NCI-H2196 (cell line): ENCODE data around the gene FIGN.

Experiments
- DNase-seq: peaks from one replicate; lab custom pipeline; 2025; ENCODE audit not compliant: unreplicated experiment; lab: John Stamatoyannopoulos, UW

Gene FIGN

GRCh38 chr2:163621445-163622004 is 114.3 kb downstream of the FIGN start:
- DNase-seq, result no peak

- no peak for DNase-seq
Measured at GRCh38 chr2:163617517-163617916, 118.3 kb downstream of the FIGN start.

- no peak for DNase-seq
Measured at GRCh38 chr2:163613266-163613731, 122.5 kb downstream of the FIGN start.

GRCh38 chr2:163612332-163612731 is 123.5 kb downstream of the FIGN start:
- no peak for DNase-seq

GRCh38 chr2:163611557-163611906 is 124.3 kb downstream of the FIGN start:
- DNase-seq, result no peak

- DNase-seq, result no peak
Measured at GRCh38 chr2:163610817-163611556, 124.8 kb downstream of the FIGN start.

- DNase-seq, result no peak
Measured at GRCh38 chr2:163607630-163608029, 128.2 kb downstream of the FIGN start.

- DNase-seq, result no peak
Measured at GRCh38 chr2:163606878-163607277, 128.9 kb downstream of the FIGN start.

GRCh38 chr2:163605779-163606178 is 130.0 kb downstream of the FIGN start:
- DNase-seq, result no peak

GRCh38 chr2:163604941-163605555 is 130.8 kb downstream of the FIGN start:
- DNase-seq, result no peak

- DNase-seq, result no peak
Measured at GRCh38 chr2:163602196-163602595, 133.6 kb downstream of the FIGN start.

GRCh38 chr2:163601377-163601776 is 134.4 kb downstream of the FIGN start:
- no peak for DNase-seq

- no peak for DNase-seq
Measured at GRCh38 chr2:163600801-163601200, 135.0 kb downstream of the FIGN start.

GRCh38 chr2:163595028-163595427 is 140.8 kb downstream of the FIGN start:
- no peak for DNase-seq

- no peak for DNase-seq
Measured at GRCh38 chr2:163594497-163594896, 141.3 kb downstream of the FIGN start.

GRCh38 chr2:163593982-163594381 is 141.8 kb downstream of the FIGN start:
- DNase-seq, result no peak

- DNase-seq, result no peak
Measured at GRCh38 chr2:163592954-163593622, 142.7 kb downstream of the FIGN start.

- no peak for DNase-seq
Measured at GRCh38 chr2:163591461-163591860, 144.3 kb downstream of the FIGN start.

- no peak for DNase-seq
Measured at GRCh38 chr2:163580757-163581156, 155.1 kb downstream of the FIGN start.

GRCh38 chr2:163574309-163574708 is 161.5 kb downstream of the FIGN start:
- DNase-seq, result no peak

GRCh38 chr2:163573652-163574051 is 162.2 kb downstream of the FIGN start:
- no peak for DNase-seq

GRCh38 chr2:163572850-163573249 is 163.0 kb downstream of the FIGN start:
- DNase-seq, result no peak
